Measurements from ENCODE around the gene LIPC.

LIPC gene

DNA sequence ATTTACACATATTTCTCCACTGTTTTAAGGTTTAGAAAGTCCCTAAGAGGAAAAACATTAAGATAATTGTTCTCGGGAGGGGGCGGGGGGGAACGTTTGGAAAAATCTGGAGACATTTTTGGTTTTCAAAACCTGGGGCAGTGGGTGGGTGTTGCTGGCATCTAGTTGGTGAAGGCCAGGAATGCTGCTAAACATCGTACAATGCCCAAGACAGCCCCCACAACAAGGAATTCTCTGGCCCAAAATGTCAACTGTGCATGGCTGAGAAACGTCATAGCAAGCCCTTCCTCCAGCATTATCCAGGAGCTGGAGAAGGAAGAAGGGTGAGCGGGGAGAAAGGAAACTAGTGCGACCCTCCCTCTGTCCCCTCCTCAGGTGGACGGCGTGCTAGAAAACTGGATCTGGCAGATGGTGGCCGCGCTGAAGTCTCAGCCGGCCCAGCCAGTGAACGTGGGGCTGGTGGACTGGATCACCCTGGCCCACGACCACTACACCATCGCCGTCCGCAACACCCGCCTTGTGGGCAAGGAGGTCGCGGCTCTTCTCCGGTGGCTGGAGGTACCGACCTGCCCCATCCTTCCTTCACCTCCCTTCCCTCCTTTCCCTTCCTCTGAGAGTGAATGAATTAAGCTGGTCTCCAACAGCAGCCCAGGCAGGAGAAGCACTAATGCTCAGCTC lies 109.8 kb downstream of the LIPC start:
- no peak for DNase-seq (ENCODE audit: low spot score)

- no peak for DNase-seq (ENCODE audit: low spot score)
Observed at GRCh38 chr15:58543664-58544335, 112.0 kb downstream of the LIPC start.

DNA sequence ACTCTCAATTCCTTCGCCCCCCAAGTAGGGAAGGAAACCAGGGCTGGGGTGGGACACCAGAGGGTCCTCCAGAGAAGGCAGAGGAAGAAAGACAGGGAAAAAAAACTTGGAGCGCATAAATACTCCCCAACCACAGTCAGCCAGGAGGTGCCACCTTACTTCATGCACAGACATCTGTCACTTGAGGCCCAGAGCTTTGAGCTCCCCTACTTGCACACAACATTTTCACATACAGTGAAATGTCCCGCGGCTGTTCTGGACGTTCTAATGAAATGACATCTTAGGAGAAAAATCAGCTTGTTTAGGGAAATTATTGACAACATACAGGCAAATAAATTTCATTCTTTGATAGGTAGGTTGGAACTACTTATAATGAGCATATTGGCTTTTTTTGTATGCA lies 113.0 kb downstream of the LIPC start:
- DNase-seq (ENCODE audit: low spot score), result no peak

- no peak for DNase-seq (ENCODE audit: low spot score)
Observed at GRCh38 chr15:58545307-58546065, 113.7 kb downstream of the LIPC start.

DNA sequence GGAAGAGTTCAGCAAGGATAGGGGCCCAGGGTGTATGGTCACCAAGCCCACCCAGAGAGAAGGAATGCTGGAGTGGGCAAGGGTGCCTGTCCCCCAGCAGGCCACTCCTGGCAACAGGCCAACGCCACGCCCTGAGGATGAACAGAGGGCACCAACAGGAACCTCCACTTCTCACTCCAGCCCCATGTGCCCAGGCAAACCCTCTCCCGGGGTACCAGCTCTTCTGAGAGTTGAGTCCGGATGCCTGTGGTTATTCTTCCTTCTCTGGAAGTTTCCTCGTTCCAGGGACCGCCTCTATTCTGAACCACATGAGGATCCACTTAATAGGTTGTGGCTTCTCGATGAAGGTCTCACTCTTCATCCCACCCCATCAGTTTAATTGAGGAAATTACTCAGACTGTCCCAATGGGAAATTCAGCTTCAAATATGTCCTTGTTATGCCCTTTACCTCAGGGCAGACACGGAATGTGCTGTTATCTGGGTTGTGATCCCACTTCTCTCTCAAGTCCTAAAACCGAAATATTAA lies 114.3 kb downstream of the LIPC start:
- DNase-seq (ENCODE audit: low spot score), result no peak

GRCh38 chr15:58546635-58547627 lies 115.1 kb downstream of the LIPC start:
- no peak for DNase-seq (ENCODE audit: low spot score)

- no peak for DNase-seq (ENCODE audit: low spot score)
Observed at GRCh38 chr15:58547628-58548307, 116.0 kb downstream of the LIPC start.

DNA sequence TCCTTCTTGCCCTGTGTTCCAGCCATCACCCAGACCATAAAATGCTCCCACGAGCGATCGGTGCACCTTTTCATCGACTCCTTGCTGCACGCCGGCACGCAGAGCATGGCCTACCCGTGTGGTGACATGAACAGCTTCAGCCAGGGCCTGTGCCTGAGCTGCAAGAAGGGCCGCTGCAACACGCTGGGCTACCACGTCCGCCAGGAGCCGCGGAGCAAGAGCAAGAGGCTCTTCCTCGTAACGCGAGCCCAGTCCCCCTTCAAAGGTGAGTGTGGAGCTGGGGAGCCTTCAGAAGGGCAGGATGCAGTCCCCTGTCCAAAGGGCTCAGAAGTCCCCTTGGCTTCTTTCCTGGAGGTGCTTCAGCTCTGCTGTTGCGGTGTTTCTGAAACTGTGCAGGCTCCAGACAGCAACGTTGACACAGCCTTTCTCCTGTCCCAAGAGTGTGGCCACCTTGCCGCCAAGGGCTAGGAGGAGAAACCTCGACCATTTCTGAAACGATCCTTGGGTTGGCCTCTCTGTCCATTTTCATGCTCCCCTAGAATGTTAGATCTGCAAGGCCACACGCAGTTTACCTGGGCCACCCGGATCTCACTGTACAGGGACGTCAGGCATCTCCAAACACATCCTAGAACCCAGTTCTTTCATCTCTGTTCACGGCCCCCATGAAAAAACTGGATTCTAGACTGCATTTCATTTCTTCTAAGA lies 116.7 kb downstream of the LIPC start:
- no peak for DNase-seq (ENCODE audit: low spot score)

DNA sequence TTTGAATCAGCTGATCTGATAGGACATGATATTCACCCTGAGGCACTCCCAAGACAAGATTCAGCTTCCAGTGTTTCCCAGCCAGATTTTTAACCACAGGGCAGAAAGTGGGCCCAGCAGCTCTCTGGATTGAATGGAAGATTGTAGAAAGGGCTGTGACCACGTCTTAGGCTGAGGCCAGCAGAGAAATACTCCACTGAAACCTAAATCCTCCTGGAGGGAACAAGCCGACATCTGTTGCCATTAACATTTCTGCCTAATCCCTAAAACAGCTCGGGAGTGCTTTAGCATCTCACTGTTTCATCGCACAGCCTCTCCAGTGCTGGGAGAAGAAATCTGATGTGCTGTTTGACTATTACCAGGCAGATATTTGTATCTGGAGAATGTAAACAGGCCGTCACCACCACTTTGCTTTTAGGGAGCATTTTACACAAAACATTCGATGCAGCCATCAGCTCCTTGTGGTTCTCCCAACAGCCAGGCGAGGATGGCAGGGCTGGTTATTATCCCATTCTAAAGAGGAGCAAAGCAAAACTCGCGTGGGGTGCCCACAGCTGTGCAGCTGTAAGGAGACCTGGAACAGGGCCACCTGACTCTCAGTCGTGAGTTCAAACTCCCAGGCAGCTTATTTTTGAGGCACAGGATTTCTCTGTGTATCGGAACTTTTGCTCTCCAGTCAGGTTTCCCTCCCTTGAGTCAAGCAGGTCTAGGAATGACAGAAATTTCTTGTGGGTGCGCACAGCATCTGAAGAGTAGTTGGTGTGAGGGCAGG lies 117.4 kb downstream of the LIPC start:
- DNase-seq (ENCODE audit: low spot score), result no peak

GRCh38 chr15:58549785-58550074 lies 117.9 kb downstream of the LIPC start:
- no peak for DNase-seq (ENCODE audit: low spot score)

DNA sequence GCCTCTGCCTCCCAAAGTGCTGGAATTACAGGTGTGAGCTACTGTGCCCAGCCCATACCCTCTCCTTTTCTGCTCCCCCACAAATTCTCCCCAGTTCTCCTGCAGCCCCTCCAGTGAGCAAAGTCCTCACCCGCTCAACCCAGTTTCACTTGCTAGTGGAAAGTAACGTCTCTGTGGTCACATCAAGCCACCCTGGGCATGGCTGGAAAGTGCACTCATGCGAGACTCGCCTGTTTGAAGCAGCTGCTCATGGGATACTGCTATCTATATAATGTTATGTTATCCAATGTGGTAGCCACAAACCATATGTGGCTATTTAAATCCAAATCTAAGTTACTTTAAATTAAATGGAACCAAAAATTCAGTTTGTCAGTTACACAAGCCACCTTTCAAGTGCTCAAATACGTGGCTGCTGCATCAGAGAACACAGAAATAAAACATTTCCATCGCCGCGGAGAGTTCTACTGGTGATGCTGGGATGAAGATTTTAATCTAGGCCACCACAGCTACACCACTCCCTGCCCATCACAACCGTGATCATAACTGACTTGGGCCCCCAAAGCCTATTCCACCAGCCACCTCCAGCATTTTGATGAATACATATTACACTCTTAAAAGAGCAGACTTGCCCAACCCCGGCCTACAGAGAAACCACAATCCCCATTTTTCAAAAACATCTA lies 119.4 kb downstream of the LIPC start:
- DNase-seq (ENCODE audit: low spot score), result no peak

GRCh38 chr15:58551764-58552504 lies 120.1 kb downstream of the LIPC start:
- DNase-seq (ENCODE audit: low spot score), result no peak

- DNase-seq (ENCODE audit: low spot score), result no peak
Observed at GRCh38 chr15:58552505-58553364, 120.9 kb downstream of the LIPC start.

- DNase-seq (ENCODE audit: low spot score), result no peak
Observed at GRCh38 chr15:58553365-58553918, 121.7 kb downstream of the LIPC start.

DNA sequence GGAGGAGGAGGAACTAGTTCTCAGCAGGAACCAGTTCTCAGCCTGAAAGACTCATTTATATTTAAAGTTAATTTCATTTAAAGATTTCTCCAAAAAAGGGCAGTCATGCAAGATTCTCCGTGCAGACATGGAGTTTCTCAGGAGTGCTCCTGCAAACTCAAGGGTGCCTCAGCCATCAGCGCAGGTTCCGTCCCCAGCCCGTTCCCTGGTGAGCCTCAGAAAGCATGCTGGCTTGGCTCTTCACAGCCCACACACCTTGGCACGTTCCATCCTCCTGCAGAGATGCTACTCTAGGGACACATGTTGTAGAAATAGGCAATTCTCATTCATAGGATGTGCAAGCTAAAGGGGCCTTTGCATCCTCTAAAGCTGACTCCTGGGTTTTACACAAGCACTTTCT lies 123.0 kb downstream of the LIPC start:
- no peak for DNase-seq (ENCODE audit: low spot score)

GRCh38 chr15:58555162-58556027 lies 123.6 kb downstream of the LIPC start:
- no peak for DNase-seq (ENCODE audit: low spot score)

Measured in hematopoietic multipotent progenitor cell treated with erythropoietin and hydrocortisone succinate and interleukin-3 and kit ligand, for 17 days (in vitro differentiated cells).